ENCODE measurements around the gene CPLX1.

Gene CPLX1

DNA sequence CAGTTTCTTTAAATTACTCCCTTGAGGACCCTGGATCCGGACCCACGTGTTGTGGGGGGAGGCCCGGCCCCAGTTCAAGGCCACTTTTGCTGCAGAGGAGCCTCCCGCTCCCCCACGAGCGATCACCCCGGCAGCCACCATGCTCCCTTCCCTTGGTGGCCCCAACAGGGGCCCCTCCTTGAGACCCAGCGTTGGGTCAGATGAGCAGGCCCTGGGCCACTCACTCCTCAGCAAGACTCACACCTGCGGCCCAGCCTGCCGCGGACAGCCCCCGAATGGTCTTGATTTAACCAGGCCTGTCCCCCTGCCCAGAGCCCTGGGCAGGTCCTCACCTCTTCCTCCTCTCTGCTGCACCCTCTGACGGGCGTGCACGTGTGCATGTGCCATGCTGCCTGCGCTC is 4.3 kb downstream of the CPLX1 start:
- no peak for TF ChIP-seq CTCF (IDR thresholded peaks at IDR 0.05; ENCODE audit: poor library complexity, severe bottlenecking)
- DNase-seq (ENCODE audit: low spot score) (peak; percentile 42), ATAC-seq (ENCODE audit: low read depth) (no peak)
- H3K9me3 ChIP-seq (ENCODE audit: severe bottlenecking), result no peaks in the 10 kb centered on the region
- peaks cover 51% of the 10 kb centered on the region for H3K27me3 ChIP-seq (ENCODE audit: insufficient read depth, poor library complexity, severe bottlenecking)
- H3K27ac ChIP-seq (ENCODE audit: poor library complexity, severe bottlenecking), result no peak overlapping the region
- no peaks in the 10 kb centered on the region for H3K4me1 ChIP-seq (ENCODE audit: insufficient read depth, poor library complexity, severe bottlenecking)
- H3K36me3 ChIP-seq (ENCODE audit: low read depth), result no peaks in the 10 kb centered on the region
- no peak overlapping the region for H3K4me3 ChIP-seq (ENCODE audit: severe bottlenecking)

DNA sequence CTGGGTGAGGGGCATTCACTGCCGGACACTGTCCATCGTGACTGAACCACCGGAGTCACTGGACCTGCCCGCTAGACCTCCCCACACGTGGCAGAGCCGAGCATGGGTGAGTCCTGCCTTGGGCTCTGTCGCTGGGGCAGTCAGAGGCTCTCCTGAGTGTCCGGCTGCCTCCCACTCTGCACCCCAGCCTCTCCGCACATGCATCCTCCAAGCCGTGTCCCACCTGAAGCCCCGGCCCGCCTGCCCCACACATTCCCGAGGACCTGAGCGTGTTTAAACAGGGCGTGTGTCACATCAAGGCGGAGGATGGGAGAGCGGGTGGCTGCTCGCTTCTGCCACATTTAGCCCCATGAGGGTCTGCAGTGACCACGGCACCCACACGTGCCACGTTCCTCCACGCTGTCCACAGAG is 4.7 kb downstream of the CPLX1 start:
- no peak for TF ChIP-seq CTCF (IDR thresholded peaks at IDR 0.05; ENCODE audit: poor library complexity, severe bottlenecking)
- Histone ChIP-seq H3K4me1 (ENCODE audit: insufficient read depth, poor library complexity, severe bottlenecking) (no peaks in the 10 kb centered on the region), H3K4me3 (ENCODE audit: severe bottlenecking) (no peak overlapping the region), H3K36me3 (ENCODE audit: low read depth) (no peaks in the 10 kb centered on the region), H3K27ac (ENCODE audit: poor library complexity, severe bottlenecking) (no peak overlapping the region), H3K9me3 (ENCODE audit: severe bottlenecking) (no peaks in the 10 kb centered on the region), H3K27me3 (ENCODE audit: insufficient read depth, poor library complexity, severe bottlenecking) (peaks cover 51% of the 10 kb centered on the region)
- ATAC-seq (ENCODE audit: low read depth) (no peak), DNase-seq (ENCODE audit: low spot score) (peak; percentile 58)

DNA sequence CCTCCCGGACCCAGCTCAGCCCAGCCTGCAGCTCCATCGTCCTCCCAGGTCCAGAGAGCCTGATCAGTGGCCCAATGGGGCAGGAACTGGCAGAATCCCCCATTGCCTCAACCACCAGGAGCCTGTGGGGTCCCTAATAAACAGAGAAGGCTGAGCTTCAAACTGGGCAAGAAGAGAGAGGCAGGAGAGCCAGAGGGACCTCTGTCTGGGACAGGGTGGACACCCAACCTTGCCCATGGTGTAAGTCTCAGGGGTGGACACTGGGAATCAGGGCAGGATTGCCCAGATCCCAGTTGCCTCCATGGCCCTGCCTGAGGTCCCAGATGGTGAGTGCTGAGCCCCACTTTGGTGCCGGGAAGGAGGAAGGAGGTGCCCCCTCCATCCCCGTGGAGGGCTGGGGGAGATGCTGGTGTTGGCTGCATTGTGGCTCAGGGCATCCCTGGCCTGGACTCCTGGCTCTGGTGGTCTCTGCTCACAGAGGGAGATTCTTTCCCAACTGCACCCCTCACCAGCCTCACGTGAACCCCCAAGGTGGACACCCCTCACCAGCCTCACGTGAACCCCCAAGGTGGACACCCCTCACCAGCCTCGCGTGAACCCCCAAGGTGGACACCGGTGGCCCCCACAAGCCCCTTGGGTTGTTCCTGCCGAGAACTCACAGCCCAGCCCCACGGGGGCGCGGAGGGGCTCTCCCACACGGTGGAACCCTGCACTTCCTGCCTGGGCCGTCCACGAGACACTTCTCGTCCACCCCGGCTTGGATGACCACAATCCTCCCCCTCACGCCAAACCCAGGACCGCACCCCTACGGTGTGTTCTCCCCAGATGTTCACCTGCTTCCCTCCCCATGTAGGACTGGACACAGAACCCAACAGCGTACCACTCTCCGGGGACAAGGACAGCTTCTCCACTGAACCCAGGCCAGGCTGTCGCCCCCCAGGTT is 5.4 kb downstream of the CPLX1 start:
- no peak overlapping the region for H3K4me3 ChIP-seq (ENCODE audit: severe bottlenecking)
- H3K9me3 ChIP-seq (ENCODE audit: severe bottlenecking), result no peaks in the 10 kb centered on the region
- peak; percentile 53 for DNase-seq (ENCODE audit: low spot score)
- no peaks in the 10 kb centered on the region for H3K36me3 ChIP-seq (ENCODE audit: low read depth)
- ATAC-seq (ENCODE audit: low read depth), result no peak
- H3K27me3 ChIP-seq (ENCODE audit: insufficient read depth, poor library complexity, severe bottlenecking), result peaks cover 57% of the 10 kb centered on the region
- H3K4me1 ChIP-seq (ENCODE audit: insufficient read depth, poor library complexity, severe bottlenecking), result no peaks in the 10 kb centered on the region
- no peak overlapping the region for H3K27ac ChIP-seq (ENCODE audit: poor library complexity, severe bottlenecking)
- no peak for TF ChIP-seq CTCF (IDR thresholded peaks at IDR 0.05; ENCODE audit: poor library complexity, severe bottlenecking)

DNA sequence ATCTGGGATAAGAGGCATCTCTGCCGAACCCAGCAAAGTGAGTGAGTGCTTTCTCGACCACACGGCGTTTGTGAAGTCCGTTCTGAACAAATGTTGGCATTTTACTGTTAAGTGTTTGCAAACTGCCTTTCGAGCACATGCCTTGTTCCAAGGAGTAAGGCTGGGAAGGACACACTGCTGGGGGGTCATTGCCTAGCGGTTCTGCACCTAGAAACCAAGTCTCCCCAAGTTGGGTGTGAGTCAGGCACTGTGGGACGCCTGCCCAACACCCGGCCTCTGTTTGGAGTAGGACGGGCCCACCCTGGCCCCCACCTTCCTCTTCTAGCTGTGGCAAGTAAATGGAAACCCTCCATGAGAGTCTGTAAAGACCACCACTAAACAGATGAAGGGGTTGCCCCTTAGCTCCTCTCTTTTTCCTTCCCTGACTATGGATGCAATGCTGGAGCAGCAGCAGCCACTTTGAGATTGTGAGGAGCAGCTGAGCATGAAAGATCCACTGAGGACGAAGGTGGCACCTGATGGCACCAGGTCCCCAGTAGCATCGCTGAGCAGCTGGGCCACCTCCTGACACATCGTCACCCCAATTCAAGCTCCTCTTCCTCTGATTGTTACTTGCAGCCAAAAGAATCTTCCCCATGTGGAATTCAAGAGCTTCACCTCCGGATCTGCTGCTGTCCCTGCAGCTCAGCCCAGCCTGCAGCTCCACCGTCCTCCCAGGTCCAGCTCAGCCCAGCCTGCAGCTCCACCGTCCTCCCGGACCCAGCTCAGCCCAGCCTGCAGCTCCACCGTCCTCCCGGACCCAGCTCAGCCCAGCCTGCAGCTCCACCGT is 6.3 kb downstream of the CPLX1 start:
- no peak overlapping the region for H3K4me3 ChIP-seq (ENCODE audit: severe bottlenecking)
- H3K27ac ChIP-seq (ENCODE audit: poor library complexity, severe bottlenecking), result no peak overlapping the region
- no peaks in the 10 kb centered on the region for H3K4me1 ChIP-seq (ENCODE audit: insufficient read depth, poor library complexity, severe bottlenecking)
- H3K36me3 ChIP-seq (ENCODE audit: low read depth), result no peaks in the 10 kb centered on the region
- ATAC-seq (ENCODE audit: low read depth) (no peak), DNase-seq (ENCODE audit: low spot score) (peak; percentile 30)
- no peak for TF ChIP-seq CTCF (IDR thresholded peaks at IDR 0.05; ENCODE audit: poor library complexity, severe bottlenecking)
- no peaks in the 10 kb centered on the region for H3K9me3 ChIP-seq (ENCODE audit: severe bottlenecking)
- peaks cover 57% of the 10 kb centered on the region for H3K27me3 ChIP-seq (ENCODE audit: insufficient read depth, poor library complexity, severe bottlenecking)
